Hypothalamus (tissue), 51 donors: ENCODE data around the gene CFAP97D2.
A peak's percentile ranks its signal among the peaks of the same experiment; 100 is the strongest.
"Not testable (repeated sequence)": the region's sequence is repeated elsewhere in the genome, so short reads cannot be mapped to it uniquely, and the experiment has no call there.

Source experiments
- DNase-seq, 51 donors: peaks; one replicate each; lab custom pipeline; 2025; lab: John Stamatoyannopoulos, UW

The CFAP97D2 gene

DNA sequence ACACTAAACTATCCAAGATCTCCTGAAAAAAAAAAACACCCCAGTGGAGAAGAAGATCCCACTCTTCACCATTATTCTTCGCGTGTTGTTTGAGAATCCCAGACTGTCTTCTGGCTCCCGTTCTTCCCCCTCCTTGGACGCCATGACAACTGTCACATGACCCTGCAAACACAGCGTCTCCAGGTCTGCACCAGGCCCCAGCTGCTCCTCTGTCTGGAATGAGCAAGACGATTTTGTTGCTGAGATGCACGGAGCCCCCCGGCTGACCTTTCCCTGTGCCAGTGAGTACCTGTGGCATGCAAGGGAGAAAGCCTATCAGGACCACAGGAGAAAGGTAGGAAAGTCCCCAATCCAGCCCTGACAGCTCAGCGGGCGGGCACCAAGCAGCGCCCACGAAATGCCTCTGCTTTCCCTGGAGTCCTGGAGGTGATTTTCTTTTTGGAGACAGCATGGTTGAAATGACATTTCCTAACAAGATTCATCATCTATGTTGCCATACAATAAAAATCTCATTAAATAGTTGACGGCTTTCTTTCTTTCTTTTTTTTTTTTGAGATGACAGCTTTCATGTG, at the start of gene CFAP97D2:
TSS of gene CFAP97D2 (plus strand) at position 171 of the 572 bp plus-strand sequence. CDS start at position 245, 74 bp downstream.
- peak in 5 of 51 donors; percentile 6 to 29 (median 19) for DNase-seq

DNA sequence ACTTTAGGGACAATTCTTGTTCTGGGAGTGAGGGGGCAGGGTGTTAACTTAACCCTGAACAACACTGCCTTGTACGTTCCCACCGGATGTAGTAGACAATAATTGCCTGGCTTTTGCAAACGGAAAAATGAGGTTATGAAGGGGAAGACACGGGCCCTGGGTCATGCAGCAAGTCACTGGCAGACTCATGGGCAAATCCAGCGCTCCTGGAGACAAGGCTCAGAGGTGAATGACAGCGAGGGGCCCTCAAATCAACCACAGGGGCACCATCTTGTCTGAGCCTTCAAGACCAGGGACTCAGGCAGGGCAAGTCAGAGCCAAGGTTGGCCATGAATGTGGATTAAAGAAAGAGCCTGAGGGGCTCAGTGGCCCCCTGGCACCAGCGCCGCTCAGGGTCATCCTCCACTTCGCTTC, 49.4 kb upstream of the CFAP97D2 start:
- DNase-seq: no peak

DNA sequence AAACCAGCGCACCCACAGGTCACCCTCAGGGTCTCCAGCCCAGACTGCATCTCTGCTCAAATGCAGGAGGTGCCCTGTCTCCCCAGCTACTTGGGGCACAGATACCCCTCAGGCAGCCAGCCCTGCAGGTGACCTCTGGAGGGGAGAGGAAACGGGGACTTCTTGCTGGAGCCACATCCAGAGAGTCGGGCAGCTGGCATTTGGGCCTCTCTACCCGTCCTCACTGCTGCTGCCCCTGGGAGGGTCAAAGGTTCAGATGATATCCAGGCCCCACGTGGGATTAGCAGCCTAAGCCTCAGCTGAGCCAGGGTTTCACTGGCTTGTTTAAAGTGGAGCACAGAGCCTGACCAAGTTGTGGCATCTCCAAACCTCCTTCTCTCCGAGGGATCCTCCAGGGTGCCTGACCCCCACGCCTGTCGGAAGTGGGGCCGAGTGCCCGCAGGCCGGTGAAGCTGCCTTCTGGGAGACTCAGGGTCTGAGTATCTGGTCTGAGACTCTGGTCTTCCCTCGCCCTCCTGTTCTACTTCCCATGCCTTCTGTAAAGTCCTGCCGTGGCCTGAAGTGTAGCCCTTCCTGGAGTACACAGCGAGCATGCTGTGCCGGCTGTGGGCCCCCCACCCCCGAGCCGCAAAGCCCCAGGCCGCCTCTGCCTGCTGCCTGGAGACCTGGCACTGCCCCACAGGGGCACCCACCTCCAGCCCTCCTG, 48.8 kb upstream of the CFAP97D2 start:
- DNase-seq: no peak

DNA sequence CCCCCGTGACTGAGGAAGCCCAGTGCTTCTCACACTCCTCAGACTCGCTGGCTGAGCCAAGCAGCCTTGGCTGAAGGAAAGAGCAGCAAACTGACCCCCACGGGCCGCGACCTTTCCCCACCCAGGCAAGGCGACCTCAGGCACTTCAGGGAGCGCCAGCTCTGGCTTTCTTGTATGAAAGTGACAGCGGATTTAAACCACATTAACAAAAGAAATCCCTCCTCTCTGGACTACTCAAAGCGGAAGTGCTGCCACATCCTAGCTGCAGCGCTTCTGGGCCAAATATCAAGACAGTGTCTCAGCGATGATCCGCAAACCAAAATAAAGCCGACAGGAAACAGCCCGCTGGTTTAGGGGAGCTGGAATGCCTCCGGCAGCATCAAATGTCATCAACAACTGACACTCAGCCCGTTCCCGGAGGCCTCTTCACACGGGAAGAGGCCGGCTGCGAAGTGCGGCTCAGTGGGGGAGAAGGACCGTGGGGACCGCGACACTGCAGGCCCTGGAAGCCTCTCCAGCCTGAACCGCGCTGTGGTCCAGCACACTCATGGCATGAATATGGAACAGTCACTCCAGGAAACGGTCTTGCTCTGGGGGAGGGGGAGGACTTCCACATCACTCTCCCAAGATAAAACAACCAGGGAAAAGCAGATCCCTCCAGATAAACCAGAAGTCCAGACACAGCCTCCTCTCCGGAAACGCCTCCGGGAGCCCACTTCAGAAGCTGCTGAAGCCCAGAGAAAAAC, 48.0 kb upstream of the CFAP97D2 start:
- DNase-seq: peak in 24 of 51 donors; percentile 19 to 80 (median 45)

DNA sequence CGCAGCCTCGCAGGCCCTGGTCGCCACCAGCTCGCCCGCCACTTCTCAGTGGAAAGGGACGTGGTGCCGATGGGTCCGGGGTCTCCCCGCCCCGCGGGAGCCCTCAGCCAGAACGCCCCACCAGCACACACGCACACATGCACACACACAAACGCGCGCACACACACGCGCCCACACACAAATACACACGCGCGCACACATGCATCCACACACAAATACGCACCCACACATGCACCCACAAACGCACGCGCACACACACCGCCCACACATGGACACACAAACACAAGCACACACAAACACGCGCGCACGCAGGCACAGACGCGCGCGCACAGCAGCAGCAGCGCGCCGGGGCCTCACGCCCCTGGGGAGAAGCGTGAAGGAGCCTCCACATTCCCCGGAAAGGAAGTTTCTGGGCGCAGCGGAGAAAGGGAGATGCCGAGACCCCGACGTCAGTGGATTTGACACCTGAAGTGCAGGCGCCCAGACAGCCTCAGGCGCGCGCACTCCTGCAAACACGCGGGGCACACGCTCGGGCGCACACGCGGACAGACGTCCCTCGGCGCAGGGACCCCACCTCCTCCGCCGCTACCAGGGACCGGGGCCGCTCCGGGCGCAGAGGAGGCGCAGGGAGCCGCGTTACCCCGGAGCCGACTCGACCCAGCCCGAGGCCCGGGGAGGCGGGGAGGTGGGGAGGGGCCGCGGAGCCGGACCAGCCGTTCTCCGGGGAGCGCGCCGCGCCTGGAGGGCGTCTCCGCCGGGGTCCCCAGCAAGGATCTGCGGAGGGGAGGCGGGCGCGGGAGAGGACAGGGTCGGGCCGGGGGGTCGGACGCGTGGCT, 47.3 kb upstream of the CFAP97D2 start:
- DNase-seq: peak in 5 of 51 donors; percentile 25 to 49 (median 41)

DNA sequence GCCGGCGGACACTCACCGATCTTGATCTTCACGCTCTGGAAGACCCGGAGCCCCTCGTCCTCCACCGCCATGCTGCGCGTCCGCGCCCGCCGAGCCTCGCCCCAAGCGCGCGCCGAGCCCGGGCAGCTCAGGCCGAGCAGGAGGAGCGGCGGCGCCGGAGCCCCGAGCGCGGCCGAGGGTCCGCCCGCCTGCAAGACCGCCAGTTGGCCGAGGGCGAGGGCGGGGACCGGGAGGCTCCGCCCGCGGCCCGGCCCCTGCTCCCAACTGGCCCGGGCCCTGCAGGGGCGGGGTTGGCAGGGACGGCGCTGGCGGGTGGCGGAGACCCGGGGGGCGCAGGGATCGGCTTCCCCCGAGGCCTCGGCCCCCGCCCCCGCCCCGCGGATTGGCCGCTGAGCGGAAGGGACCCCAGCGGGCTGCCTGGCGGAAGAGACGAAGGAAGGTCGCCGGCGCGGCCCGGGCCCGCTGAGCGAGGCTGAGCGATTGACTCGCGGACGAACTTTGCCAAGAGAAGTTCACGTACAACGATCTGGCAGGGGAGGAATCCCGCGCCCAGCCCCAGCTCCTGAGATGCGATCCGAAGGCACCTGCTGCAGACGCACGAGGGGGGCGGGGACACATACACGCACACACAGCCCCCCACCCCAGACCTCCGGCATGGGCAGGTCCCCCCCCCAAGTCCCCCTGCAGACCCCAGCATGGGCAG, 46.5 kb upstream of the CFAP97D2 start, which contains the start of gene RASA3:
TSS of gene RASA3 (minus strand) at position 205 of the 703 bp plus-strand sequence. CDS start at position 71, 134 bp downstream.
- peak in 40 of 51 donors; percentile 24 to 81 (median 62) for DNase-seq

DNA sequence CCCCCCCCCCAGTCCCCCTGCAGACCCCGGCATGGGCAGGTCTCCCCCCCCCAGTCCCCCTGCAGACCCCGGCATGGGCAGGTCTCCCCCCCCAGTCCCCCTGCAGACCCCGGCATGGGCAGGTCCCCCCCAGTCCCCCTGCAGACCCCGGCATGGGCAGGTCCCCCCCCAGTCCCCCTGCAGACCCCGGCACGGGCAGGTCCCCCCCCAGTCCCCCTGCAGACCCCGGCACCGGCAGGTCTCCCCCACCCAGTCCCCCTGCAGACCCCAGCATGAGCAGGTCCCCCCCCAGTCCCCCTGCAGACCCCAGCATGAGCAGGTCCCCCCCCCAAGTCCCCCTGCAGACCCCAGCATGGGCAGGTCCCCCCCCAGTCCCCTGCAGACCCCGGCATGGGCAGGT, 45.9 kb upstream of the CFAP97D2 start:
- DNase-seq: not testable (repeated sequence)

DNA sequence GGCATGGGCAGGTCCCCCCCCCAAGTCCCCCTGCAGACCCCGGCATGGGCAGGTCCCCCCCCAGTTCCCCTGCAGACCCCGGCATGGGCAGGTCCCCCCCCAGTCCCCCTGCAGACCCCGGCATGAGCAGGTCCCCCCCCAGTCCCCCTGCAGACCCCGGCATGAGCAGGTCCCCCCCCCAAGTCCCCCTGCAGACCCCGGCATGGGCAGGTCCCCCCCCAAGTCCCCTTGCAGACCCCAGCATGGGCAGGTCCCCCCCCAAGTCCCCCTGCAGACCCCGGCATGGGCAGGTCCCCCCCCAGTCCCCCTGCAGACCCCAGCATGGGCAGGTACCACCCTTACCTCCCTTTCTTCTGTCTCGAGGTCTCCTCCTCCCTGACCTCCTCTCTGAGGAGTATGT, 45.5 kb upstream of the CFAP97D2 start:
- not testable (repeated sequence) for DNase-seq

DNA sequence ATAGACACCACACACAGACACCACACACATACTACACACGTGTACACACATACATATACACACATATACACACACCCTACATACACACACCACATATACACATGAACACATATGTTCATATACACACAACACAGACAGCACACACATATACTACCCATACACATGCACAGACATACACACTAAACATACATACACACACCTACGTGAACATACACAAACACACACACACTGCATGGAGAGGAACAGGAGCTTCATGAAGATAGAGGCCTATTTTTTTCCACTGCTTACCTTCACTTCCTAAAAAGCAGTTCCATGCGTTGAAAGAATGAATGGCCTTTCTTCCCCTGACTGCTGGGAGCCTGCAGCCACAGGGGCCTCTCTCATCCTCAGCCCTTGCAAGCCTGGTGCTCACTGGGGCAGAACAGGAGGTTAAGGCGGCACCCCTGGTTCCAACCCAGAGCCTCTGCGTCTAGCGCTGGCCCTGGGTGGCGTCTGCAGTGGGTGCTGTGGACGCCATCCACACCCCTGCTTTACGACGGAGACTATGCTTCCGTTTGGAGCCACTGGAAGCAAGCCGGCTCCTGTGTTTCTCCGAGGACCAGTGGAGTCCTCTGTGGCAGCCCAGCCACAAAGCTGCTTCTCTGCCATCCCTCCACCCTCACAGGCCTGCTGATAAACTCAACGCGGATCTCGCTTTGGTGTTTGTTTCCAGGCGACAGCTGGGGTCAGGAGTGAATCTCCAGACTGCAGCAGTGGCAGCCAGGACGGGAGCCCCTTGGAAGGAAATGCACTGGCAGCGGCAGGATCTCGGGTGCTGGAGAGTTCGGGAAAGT, 44.7 kb upstream of the CFAP97D2 start:
- DNase-seq: no peak

DNA sequence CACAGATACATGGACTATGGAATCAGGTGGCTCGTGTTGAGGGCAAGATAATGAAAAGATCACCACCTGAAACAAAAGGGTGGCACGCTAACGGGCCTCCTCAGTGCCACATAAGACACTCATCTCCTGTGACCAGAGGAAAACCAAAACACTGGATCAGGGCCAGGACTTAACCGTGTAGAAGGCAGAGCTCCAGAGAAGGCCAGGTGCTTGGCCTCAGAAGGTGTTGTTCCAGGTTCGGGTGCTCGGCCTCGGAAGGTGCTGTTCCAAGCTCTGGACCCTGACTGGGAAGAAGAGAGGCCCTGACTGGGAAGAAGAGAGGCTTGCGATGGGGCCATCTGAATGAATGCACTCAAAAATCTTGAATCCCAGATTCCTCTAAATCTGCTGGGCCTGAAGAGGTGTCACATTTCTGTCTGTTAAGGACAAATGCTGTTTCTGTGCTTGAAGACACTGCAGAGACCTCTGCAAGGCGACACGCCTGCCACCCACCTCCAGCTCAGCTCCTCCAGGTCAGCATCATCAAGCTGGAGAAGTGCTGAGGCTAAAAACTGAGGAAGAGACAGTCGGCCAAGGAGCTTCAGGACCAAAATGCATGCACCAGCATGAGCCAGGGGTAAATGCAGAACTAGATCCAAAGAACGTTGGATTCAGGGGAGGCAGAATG, 44.0 kb upstream of the CFAP97D2 start:
- no peak for DNase-seq

DNA sequence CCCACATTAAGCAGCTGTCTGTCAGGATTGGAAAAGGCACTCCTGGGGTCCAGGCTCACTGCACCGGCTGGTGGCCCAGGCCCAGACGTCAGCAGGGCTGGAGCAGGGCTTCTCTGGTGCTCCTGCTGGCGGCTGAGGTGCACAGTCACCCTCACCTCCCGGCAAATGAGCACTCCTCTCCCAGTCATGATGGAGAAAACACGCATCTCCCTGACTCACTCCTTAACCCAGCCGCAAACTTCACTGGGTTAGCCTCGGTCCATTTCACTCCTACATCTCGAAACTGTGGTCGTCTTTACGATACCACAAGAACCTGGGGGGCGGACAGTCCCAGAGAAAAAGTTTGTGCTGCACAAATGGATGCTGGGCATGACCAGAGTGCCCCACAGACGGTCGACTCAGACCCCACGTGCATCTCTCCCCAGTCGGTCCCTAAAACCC, 43.3 kb upstream of the CFAP97D2 start:
- DNase-seq: no peak

DNA sequence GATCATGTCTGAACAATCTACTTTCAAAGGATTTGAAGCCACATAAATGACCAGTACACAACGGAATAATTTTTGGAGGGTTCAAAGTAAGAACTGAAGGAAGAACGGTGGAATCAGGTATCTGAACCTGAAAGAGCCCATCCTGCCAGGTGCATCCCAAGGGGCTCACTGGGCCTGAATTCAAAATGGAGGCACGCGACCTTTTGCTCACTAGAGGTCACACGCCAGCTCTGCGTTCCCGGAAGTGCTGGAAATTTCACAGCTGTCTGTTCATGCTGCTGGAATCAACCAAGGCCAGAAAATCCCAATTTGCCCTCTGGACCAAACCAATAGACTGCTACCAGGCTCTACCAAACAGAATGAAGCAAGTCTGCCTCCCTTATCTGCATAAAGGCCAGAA, 42.5 kb upstream of the CFAP97D2 start:
- DNase-seq: no peak

DNA sequence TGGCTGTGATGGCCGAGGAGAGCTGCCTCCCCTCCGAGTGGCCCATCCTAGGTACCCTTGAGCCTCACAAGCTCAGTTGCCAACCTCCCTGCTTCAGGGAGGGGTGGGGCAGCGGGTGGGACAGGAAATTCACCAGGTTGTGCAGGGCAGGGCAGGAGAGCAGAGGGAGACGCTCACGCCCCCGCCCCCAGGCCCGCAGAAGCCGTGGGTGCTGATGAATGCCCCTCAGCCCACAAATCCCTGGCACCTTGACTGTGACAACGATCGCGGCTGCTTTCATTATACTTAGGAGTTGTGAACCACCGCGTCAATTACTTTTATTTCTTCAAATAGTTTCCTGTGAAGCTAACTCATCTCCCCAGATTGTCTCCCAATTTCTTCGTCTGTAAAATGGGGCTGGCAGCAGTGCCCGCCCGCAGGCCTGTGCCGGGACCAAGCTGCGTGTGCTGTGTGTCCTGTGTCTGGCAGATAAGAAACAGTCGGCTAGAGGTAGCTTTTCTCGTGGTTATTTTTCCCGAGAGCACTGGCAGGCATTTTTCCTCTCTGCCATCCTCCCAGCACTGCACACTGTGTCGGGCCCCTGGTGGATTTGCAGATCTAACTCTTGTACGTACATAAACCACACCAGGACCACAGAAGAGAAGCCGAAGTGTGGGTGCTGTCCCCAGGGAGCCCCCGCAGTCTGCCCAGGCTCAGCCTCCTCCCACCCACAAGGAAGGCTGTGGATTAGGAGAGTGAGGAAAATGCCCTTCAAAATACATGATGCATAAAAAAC, 38.7 kb upstream of the CFAP97D2 start:
- DNase-seq: no peak

DNA sequence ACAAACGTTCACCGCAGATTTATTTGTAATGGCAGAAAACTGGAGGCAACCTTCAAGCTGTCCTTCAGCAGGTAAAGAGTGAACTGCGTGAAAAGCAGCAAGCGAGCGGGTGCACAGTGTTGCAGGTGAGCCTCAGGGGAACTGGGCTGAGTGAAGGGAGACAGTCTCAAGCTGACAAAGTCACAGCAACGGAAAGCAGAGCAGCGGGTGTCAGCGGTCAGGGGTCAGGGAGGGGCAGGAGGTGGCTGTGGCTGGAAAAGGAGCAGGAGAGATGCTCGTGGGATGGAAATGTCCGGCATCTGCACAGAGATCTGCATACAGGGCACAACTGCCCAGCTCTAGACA, 38.2 kb upstream of the CFAP97D2 start:
- no peak for DNase-seq

DNA sequence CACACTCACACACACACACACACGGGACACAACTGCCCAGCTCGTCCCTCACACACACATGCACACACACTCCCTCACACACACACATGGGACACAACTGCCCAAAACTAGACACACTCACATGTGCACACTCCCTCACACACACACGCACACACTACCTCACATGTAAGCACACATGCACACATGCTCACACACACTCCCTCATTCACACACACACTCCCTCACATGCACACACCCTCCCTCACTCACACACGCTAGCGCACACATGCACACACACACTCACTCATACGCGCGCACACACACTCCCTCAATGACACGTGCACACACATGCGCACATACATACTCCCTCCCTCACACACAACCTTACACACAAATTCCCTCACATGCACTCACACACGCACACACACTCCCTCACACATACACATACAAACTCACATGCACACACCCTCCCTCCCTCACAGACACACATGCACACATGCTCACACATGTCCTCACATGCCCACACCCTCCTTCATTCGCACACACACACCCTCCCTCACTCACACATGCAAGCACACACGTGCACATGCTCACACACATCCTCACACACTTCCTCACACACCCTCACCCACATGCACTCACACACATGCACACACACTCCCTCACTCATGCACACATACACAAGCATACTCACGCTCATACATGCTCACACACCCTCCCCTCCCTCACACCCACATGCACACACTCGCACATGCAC, 37.6 kb upstream of the CFAP97D2 start:
- no peak for DNase-seq

DNA sequence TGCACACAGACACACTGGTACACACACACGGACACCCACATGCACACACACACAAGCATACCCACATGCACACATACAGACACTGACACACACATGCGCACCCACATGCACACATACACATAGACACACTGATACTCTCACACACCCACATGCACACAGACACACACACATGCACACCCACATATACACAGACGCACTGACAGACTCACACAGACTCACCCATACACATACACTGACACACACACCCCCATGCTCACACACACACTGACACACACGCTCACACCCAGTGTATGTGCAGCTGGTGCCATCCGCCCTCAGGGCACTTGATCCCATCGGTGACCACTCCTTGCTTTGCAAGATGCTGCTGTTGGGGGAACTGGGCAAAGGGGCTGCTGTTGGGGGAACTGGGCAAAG, 36.9 kb upstream of the CFAP97D2 start:
- DNase-seq: no peak
